Stimulated activated CD4-positive, alpha-beta T cell treated with anti-CD3 and anti-CD28 coated beads, Interleukin-2, amount 100 ng/mL, for 48 hours (primary cell): ENCODE data around the gene TMC8.
"Not testable (repeated sequence)": the region's sequence is repeated elsewhere in the genome, so short reads cannot be mapped to it uniquely, and the experiment has no call there.

ENCODE experiments used
- DNase-seq, 2 donors: peaks; one replicate each; pipeline ENCODE4 v3.0.0-alpha.2; 2020

The TMC8 gene

GRCh38 chr17:78138204-78139060, 7.9 kb downstream of the TMC8 start:
- no peak for DNase-seq

- not testable (repeated sequence) for DNase-seq
Observed at GRCh38 chr17:78139861-78140168, 9.2 kb downstream of the TMC8 start.

- peak; percentile 92 to 98 for DNase-seq
Observed at GRCh38 chr17:78140169-78141051, 9.8 kb downstream of the TMC8 start.

GRCh38 chr17:78141437-78142118, 11.0 kb downstream of the TMC8 start:
- no peak for DNase-seq

GRCh38 chr17:78142119-78142861, 11.7 kb downstream of the TMC8 start:
- no peak for DNase-seq

- DNase-seq = no peak
Observed at GRCh38 chr17:78143214-78144146, 12.9 kb downstream of the TMC8 start.

GRCh38 chr17:78144147-78144719, 13.7 kb downstream of the TMC8 start:
- DNase-seq = no peak

- no peak for DNase-seq
Observed at GRCh38 chr17:78144736-78145641, 14.4 kb downstream of the TMC8 start.

- DNase-seq = no peak
Observed at GRCh38 chr17:78146471-78146869, 15.9 kb downstream of the TMC8 start.

- DNase-seq = no peak
Observed at GRCh38 chr17:78146881-78147280, 16.3 kb downstream of the TMC8 start.

GRCh38 chr17:78147315-78147998, 16.9 kb downstream of the TMC8 start:
- DNase-seq = no peak

- DNase-seq = no peak
Observed at GRCh38 chr17:78148286-78149016, 17.9 kb downstream of the TMC8 start.

GRCh38 chr17:78151514-78152008, 21.0 kb downstream of the TMC8 start:
- DNase-seq = no peak

GRCh38 chr17:78154903-78155811, 24.6 kb downstream of the TMC8 start:
- DNase-seq = no peak

- DNase-seq = no peak
Observed at GRCh38 chr17:78159575-78160158, 29.1 kb downstream of the TMC8 start.

GRCh38 chr17:78163881-78164747, 33.5 kb downstream of the TMC8 start:
- no peak for DNase-seq
